ENCODE measurements around the gene TSPAN2.

GRCh38 chr1:115136706-115137105 lies 47.4 kb upstream of the TSPAN2 start:
- no peak for TF ChIP-seq NFIC (IDR thresholded peaks at IDR 0.05)
- TF ChIP-seq YY1 (IDR thresholded peaks at IDR 0.05; ENCODE audit: low read depth): no peak
- no peak for TF ChIP-seq TAF1 (IDR thresholded peaks at IDR 0.05; ENCODE audit: low read depth)
- no peak for TF ChIP-seq EP300 (IDR thresholded peaks at IDR 0.05; ENCODE audit: borderline replicate concordance)
- TF ChIP-seq RAD21 (IDR thresholded peaks at IDR 0.05; ENCODE audit: low read depth): no peak
- no peak for TF ChIP-seq MAX (IDR thresholded peaks at IDR 0.05)
- TF ChIP-seq REST (IDR thresholded peaks at IDR 0.05; ENCODE audit: low read depth): no peak
- no peak for TF ChIP-seq CREB1 (IDR thresholded peaks at IDR 0.05; ENCODE audit: low read depth)
- no peak for TF ChIP-seq USF1 (IDR thresholded peaks at IDR 0.05)
